Measurements from ENCODE around the gene NETO2.
"Not testable (repeated sequence)": the region's sequence is repeated elsewhere in the genome, so short reads cannot be mapped to it uniquely, and the experiment has no call there.

Gene NETO2

GRCh38 chr16:47134550-47134949, 9.2 kb downstream of the NETO2 start:
- DNase-seq (ENCODE audit: low spot score): no peak
- FAIRE-seq: no peak

DNA sequence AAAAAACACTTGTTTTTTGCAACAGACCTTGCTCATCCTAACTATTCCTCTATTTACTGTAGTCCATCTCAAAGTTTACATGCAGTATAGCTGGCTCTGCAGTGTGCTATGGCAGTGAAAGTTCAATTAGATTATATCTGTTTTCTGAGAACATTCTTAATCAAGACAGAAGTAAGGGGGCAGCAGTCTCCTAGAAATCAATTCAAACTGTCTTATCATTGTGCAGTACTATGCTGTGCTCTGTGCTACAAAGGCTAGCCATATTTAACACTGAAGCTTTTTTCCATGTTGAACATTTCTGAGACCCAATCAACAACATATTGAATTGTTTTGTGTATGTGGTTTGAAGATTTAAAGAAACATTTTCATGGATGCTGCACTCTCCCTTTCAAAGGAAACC, 11.4 kb downstream of the NETO2 start:
- DNase-seq (ENCODE audit: low spot score): no peak
- no peak for FAIRE-seq

DNA sequence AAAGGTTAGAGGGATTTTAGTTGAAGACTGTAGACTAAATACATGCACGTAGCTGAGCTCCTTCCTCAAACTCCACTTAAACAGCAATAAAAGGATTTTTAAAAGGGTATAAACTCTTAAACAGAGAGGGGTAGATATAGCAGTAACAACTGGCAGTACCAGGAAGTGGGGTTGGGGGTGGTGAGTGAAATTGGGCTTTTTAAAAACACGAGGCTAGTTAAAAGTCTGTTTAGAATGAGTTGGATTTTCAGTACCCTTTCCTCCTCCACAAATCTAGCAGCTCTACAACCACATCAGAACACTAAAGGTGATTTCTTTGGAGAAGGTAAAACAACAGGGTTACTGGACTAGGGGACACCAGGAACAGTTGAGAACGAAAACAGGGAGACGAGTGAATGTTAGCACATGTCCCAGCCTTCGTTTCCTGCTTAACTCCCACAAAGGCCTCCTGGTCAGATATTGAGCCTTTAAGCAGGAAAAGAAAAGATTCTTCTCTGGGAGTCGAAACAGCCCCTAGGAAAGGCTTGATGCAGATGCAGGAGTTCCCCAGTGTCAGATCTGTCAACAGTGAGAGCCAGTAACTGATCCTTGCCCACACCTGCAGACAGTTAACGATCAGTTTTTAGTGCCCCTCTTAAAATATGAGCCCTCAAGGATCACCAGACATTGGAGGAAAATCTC, 13.8 kb downstream of the NETO2 start:
- DNase-seq (ENCODE audit: low spot score) (no peak), FAIRE-seq (no peak)

GRCh38 chr16:47127541-47127940, 16.2 kb downstream of the NETO2 start:
- DNase-seq (ENCODE audit: low spot score) (no peak), FAIRE-seq (no peak)

DNA sequence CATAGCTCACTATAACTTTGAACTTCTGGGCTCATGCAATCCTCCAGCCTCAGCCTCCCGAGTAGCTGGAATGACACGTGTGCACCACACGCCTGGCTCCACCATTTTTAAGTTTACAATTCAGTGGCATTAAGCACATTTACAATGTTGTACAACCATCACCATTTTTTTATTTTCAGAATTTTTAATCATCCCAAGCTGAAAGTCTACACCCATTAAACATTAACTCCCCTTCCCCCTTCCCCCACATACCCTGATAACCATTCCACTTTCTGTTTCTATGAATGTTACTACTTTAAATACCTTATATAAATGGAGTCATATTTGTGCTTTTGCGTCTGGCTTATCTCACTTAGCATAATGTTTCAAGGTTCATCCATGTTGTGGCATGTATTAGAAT, 18.0 kb downstream of the NETO2 start:
- FAIRE-seq (no peak), DNase-seq (ENCODE audit: low spot score) (no peak)

DNA sequence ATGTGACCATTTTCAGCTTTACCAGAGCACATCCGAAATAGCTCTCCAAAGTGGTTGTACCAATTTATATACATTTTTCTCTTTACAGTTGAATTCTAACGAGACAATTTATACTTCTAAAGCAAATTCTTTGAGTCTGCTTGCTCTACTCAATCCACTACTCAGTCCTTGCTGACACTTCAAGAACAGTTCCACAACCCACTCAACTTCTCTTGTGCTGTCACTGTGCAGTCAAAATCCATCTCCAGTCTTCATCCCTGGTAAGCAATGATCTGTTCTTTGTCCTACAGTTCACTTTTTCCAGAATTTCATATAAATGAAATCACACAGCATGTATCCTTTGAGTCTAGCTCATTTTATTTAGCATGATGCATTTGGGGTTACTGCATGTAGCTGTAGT, 30.6 kb downstream of the NETO2 start:
- DNase-seq (ENCODE audit: low spot score) (no peak), FAIRE-seq (no peak)

DNA sequence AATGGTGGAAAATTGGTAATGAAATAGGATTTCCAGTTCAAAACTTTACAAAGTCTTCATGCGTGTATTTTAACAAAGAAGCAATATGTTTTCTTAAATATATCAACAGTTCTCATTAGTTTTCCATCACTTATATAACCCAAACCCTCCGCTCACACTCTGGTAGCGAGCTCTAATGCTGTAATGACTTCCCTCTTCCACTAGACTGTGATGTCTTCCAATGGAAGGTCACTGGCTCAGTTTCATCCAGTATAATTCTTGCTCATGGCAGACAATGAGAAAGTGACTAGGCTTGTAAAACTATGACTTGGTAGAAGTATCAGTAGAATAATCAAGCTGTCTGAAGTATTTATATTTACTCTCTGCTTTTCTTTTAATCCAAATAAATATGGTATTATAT, 32.8 kb downstream of the NETO2 start:
- no peak for FAIRE-seq
- no peak for DNase-seq (ENCODE audit: low spot score)

GRCh38 chr16:47109361-47109760, 34.4 kb downstream of the NETO2 start:
- FAIRE-seq: no peak
- DNase-seq (ENCODE audit: low spot score): no peak

DNA sequence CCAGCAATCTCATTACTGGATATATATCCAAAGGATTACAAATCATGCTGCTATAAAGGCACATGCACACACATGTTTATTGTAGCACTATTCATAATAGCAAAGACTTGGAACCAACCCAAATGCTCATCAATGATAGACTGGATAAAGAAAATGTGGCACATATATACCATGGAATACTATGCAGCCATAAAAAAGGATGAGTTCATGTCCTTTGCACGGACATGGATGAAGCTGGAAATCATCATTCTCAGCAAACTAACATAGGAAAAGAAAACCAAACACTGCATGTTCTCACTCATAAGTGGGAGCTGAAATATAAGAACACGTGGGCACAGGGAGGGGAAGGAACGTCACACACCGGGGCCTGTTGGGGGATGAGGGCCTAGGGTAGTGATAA, 40.8 kb downstream of the NETO2 start:
- FAIRE-seq; DNase-seq (ENCODE audit: low spot score): not testable (repeated sequence)

GRCh38 chr16:47097154-47097553, 46.6 kb downstream of the NETO2 start:
- not testable (repeated sequence) for FAIRE-seq

GRCh38 chr16:47096297-47096696, 47.4 kb downstream of the NETO2 start:
- FAIRE-seq (no peak), DNase-seq (ENCODE audit: low spot score) (no peak)

More at GRCh38 chr16:47097154-47097553, 46.6 kb downstream of the NETO2 start:
- not testable (repeated sequence) for DNase-seq (ENCODE audit: low spot score)

GRCh38 chr16:47084198-47084597, 59.5 kb downstream of the NETO2 start:
- no peak for FAIRE-seq

GRCh38 chr16:47082099-47082865, 61.5 kb downstream of the NETO2 start:
- no peak for FAIRE-seq

More at GRCh38 chr16:47084198-47084597, 59.5 kb downstream of the NETO2 start:
- no peak for DNase-seq (ENCODE audit: low spot score)

GRCh38 chr16:47081115-47081514, 62.6 kb downstream of the NETO2 start:
- DNase-seq (ENCODE audit: low spot score) (no peak), FAIRE-seq (no peak)

More at GRCh38 chr16:47082099-47082865, 61.5 kb downstream of the NETO2 start:
- no peak for DNase-seq (ENCODE audit: low spot score)

- FAIRE-seq (no peak), DNase-seq (ENCODE audit: low spot score) (no peak)
Measured at GRCh38 chr16:47079860-47080259, 63.9 kb downstream of the NETO2 start.

GRCh38 chr16:47073223-47074155, 70.3 kb downstream of the NETO2 start:
- FAIRE-seq (no peak), DNase-seq (ENCODE audit: low spot score) (no peak)

DNA sequence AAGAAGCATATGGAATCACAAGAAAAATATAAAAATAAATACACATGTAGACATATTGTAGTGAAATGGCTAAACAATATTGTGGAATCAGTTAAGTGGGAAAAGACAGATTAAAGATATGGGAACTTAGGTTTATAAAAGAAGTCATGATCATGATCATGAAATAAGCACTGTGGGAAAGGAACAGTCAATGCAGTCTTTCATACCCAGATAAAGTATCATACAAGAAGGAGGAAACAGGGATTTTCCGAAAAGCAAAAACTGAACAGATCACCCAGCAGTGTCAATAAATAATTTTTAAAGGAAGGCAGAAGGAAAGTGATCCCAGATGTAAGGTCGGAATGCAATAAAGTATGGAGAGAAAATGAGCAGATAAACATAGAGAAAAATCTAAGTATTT, 71.6 kb downstream of the NETO2 start:
- DNase-seq (ENCODE audit: low spot score): no peak
- FAIRE-seq: no peak

DNA sequence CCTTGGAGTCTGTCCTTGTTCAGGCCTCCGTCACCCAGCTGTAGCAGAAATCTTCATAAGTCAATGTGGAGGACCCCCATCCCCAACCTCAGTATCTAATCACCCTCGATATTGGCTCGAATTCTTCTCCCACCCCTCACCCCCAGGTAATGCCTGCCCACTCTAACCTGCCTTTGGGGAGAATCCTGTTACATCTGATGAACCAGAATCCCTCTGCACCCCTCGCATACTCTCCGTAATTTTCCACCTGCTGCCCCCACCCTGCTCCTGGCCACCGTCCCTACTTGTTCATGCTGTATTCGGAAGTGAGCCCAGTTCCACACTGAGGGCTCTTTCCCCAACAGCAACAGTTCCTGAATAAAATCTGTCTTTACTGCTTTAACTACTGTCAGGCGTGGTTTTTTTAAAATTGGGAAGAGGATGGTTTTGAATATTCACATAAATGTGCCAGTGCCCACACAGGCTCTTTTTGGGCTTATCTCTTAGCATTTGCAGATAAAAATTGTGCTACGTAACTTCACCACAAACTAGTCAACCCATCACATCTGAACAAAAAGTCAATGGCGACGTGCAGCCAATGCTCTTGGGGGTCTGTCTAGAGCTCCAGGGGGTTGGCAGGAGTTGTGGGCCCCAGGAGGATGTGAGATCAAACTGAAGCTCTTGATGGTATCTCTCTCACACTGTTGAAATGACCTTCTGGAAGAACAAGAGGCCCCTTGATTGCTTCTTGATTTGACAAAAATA, 73.7 kb downstream of the NETO2 start:
- FAIRE-seq (no peak), DNase-seq (ENCODE audit: low spot score) (no peak)

DNA sequence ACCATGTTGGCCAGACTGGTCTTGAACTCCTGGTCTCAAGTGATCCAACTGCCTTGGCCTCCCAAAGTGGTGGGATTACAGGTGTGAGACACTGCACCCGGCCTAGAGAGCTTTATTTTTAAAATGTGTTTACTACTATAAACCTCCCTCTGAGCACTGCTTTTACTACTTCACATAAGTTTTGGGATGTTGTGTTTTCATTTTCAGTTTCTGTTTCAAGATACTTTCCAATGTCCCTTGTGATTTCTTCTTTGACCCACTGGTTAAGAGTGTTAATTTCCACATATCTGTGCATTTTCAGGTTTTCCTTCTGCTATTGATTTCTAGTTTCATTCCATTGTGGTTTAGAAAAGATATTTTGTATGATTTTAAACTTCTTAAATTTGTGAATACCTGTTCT, 74.4 kb downstream of the NETO2 start:
- no peak for DNase-seq (ENCODE audit: low spot score)
- no peak for FAIRE-seq

- no peak for DNase-seq (ENCODE audit: low spot score)
- FAIRE-seq: no peak
Measured at GRCh38 chr16:47067203-47067602, 76.5 kb downstream of the NETO2 start.

Measured in urothelium cell line (cell line).